ENCODE data around the gene ATP2B2.

DNA sequence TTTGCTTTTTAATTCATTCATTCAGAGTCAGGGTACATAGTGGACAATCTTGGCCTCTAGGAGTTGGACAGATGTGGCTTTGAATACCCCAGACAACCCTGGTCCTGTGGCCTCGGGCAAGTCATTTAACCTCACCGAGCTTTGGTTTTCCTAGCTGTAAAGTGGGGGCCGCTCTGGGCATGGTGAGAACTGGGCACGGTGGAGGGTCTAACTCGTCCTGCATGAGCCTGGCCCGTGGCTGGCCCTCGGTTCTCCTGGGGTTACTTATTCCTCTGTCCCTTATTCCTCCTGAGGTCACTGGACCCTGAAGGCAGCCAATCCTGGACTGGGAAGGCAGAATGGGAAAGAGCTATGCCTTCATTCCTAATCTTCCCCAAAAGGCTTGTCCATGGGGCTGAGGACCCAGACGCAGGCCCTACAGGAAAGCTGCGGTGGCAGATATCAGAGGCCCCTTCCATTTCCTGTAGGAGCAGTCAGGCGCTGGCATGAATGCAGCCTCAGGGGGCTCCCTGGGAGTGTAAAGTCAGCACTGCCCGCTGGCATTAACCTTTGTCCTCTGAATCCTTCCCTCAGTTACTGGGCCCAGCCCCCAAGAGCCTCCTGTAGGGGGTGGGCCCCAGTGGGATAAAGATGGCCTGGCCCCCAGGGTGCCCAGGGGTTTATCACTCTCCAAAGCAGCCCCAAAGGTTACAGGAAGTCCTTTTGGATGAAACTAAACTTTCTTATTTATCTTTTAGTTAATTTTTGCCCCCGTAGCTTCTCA, 166.6 kb downstream of the ATP2B2 start:
- TF ChIP-seq, protein P1, sequence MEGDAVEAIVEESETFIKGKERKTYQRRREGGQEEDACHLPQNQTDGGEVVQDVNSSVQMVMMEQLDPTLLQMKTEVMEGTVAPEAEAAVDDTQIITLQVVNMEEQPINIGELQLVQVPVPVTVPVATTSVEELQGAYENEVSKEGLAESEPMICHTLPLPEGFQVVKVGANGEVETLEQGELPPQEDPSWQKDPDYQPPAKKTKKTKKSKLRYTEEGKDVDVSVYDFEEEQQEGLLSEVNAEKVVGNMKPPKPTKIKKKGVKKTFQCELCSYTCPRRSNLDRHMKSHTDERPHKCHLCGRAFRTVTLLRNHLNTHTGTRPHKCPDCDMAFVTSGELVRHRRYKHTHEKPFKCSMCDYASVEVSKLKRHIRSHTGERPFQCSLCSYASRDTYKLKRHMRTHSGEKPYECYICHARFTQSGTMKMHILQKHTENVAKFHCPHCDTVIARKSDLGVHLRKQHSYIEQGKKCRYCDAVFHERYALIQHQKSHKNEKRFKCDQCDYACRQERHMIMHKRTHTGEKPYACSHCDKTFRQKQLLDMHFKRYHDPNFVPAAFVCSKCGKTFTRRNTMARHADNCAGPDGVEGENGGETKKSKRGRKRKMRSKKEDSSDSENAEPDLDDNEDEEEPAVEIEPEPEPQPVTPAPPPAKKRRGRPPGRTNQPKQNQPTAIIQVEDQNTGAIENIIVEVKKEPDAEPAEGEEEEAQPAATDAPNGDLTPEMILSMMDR (IDR thresholded peaks at IDR 0.05 in 2 of 3, conservative IDR thresholded peaks at IDR 0.05 in 1 of 3; ENCODE audit: control insufficient read depth in 2 of 3, extremely low read depth in 1 of 3, insufficient read depth in 1 of 3, low read depth in 3 of 3, low read length in 3 of 3), result no peak
- no peak for TF ChIP-seq EGR1 (IDR thresholded peaks at IDR 0.05; ENCODE audit: borderline replicate concordance in 1 of 2, low read depth in 2 of 2, low read length in 2 of 2)
- TF ChIP-seq EP300 (IDR thresholded peaks at IDR 0.05; ENCODE audit: borderline replicate concordance in 1 of 2, control insufficient read depth in 1 of 2, low read depth in 2 of 2, low read length in 2 of 2), result no peak
- TF ChIP-seq NR2F1 (conservative IDR thresholded peaks at IDR 0.05), result no peak
- TF ChIP-seq KAT2A (conservative IDR thresholded peaks at IDR 0.05; ENCODE audit: control insufficient read depth, low read depth, low read length), result no peak
- no peak for TF ChIP-seq POLR2AphosphoS5 (IDR thresholded peaks at IDR 0.05; ENCODE audit: low read length)
- TF ChIP-seq TBL1XR1 (IDR thresholded peaks at IDR 0.05; ENCODE audit: low read depth, low read length), result no peak
- no peak for TF ChIP-seq TARDBP (IDR thresholded peaks at IDR 0.05; ENCODE audit: borderline replicate concordance)
- no peak for TF ChIP-seq CEBPB (IDR thresholded peaks at IDR 0.05; ENCODE audit: borderline replicate concordance in 1 of 2, low read depth in 2 of 2, low read length in 2 of 2)
